HepG2 (cell line): ENCODE results near the gene RAP1A. TPM values are rescaled to one million over a fixed set of nuclear protein-coding genes. Genes with fewer than 3 reads are reported as not detected.

Experiments used
- FOXC1 ChIP-seq: sonication (generic); formaldehyde crosslinking; IDR thresholded peaks from 2 replicates; pipeline ENCODE4 v1.8.0; 2022; ENCODE audit warnings: mild to moderate bottlenecking, missing genetic modification reagents, borderline replicate concordance
- HNF4A ChIP-seq: sonication (generic); formaldehyde crosslinking; IDR thresholded peaks from 2 replicates; pipeline ENCODE4 v1.4.0; 2020; ENCODE audit warnings: missing genetic modification reagents
- HOXA3 ChIP-seq: sonication (generic); formaldehyde crosslinking; IDR thresholded peaks from 2 replicates; pipeline ENCODE4 v1.5.0; 2020; ENCODE audit warnings: missing genetic modification reagents
- KLF15 ChIP-seq: sonication (generic); formaldehyde crosslinking; IDR thresholded peaks from 2 replicates; pipeline ENCODE4 v1.8.1; 2023; ENCODE audit warnings: borderline replicate concordance, mild to moderate bottlenecking, inconsistent platforms, missing genetic modification reagents, mixed read lengths
- MED13 ChIP-seq: sonication (generic); formaldehyde crosslinking; IDR thresholded peaks from 2 replicates; pipeline ENCODE4 v1.5.0; 2020; ENCODE audit warnings: missing genetic modification reagents
- MIER3 ChIP-seq: IDR thresholded peaks from 2 replicates; pipeline ENCODE4 v1.6.1; 2016; ENCODE audit warnings: missing compliant biosample characterization, borderline replicate concordance
- NAIF1 ChIP-seq: sonication (generic); formaldehyde crosslinking; IDR thresholded peaks from 2 replicates; pipeline ENCODE4 v1.5.0; 2020; ENCODE audit warnings: mild to moderate bottlenecking, missing genetic modification reagents, borderline replicate concordance
- RORA ChIP-seq: sonication (generic); formaldehyde crosslinking; IDR thresholded peaks from 2 replicates; pipeline ENCODE4 v1.5.0; 2020; ENCODE audit warnings: mild to moderate bottlenecking, missing genetic modification reagents, moderate library complexity
- SNRNP70 ChIP-seq: fragments of 200-400 bp; formaldehyde crosslinking; IDR thresholded peaks from 2 replicates; pipeline ENCODE4 v1.6.1; 2017; ENCODE audit warnings: mild to moderate bottlenecking, low read depth, low read length, moderate library complexity
- TOE1 ChIP-seq: sonication (generic); formaldehyde crosslinking; IDR thresholded peaks from 2 replicates; pipeline ENCODE4 v1.4.0; 2020; ENCODE audit warnings: mild to moderate bottlenecking, missing genetic modification reagents
- ZBTB42 ChIP-seq: sonication (generic); formaldehyde crosslinking; IDR thresholded peaks from 2 replicates; pipeline ENCODE4 v1.5.0; 2020; ENCODE audit warnings: mild to moderate bottlenecking, missing genetic modification reagents
- ZBTB7B ChIP-seq: sonication (generic); formaldehyde crosslinking; IDR thresholded peaks from 2 replicates; pipeline ENCODE4 v1.4.0; 2020; ENCODE audit warnings: missing genetic modification reagents
- ZNF33A ChIP-seq: sonication (generic); formaldehyde crosslinking; IDR thresholded peaks from 2 replicates; pipeline ENCODE4 v1.5.1; 2020; ENCODE audit warnings: missing genetic modification reagents, mild to moderate bottlenecking, moderate library complexity, borderline replicate concordance
- polyA plus RNA-seq, 8 experiments: library from polyadenylated mRNA; depleted of rRNA in 3 of 8; stranded (reverse) in 7 of 8; unstranded in 1 of 8; fragments of >200 nt; fragmentation: Illumina TruSeq in 4 of 8; extraction: Trizol in 4 of 8; gene quantifications; 2 replicates each; pipeline versions ENCODE4 v1.2.1 to v1.2.3, GENCODE V29; 2011 to 2016; ENCODE audit warnings: low read depth in 4 of 8, missing spikeins in 1 of 8, mixed read lengths in 1 of 8; ENCODE audit not compliant: insufficient read depth in 1 of 8
- total RNA-seq, 5 experiments: library from RNA; depleted of rRNA; stranded (reverse); fragments of >200 nt; fragmentation: Illumina TruSeq; extraction: Trizol; gene quantifications; 2 replicates each; pipeline ENCODE4 v1.2.3, GENCODE V29; 2016; ENCODE audit warnings: low read depth in 1 of 5
- TF ChIP-seq, protein P1 (sequence below): sonication (generic); formaldehyde crosslinking; IDR thresholded peaks from 2 replicates; pipeline ENCODE4 v1.5.0; 2020; ENCODE audit warnings: missing genetic modification reagents
- TF ChIP-seq, protein P2 (sequence below): IDR thresholded peaks from 2 replicates; pipeline ENCODE4 v1.6.1; 2012; ENCODE audit warnings: low read depth, low read length, improper control_type of control experiment
- TF ChIP-seq, protein P3 (sequence below): sonication (generic); formaldehyde crosslinking; IDR thresholded peaks from 2 replicates; pipeline ENCODE4 v1.9.0; 2022; ENCODE audit warnings: missing genetic modification reagents, mild to moderate bottlenecking, borderline replicate concordance
- TF ChIP-seq, protein P4 (sequence below): sonication (generic); formaldehyde crosslinking; IDR thresholded peaks from 2 replicates; pipeline ENCODE4 v1.4.0; 2020; ENCODE audit warnings: missing genetic modification reagents
- TF ChIP-seq, protein P5 (sequence below): sonication (generic); formaldehyde crosslinking; IDR thresholded peaks from 2 replicates; pipeline ENCODE4 v1.9.0; 2021; ENCODE audit warnings: missing genetic modification reagents, mild to moderate bottlenecking, borderline replicate concordance
- TF ChIP-seq, protein P6 (sequence below): sonication (generic); formaldehyde crosslinking; IDR thresholded peaks from 2 replicates; pipeline ENCODE4 v1.9.0; 2022; ENCODE audit warnings: low read depth, missing genetic modification reagents

Gene RAP1A
- total and polyA plus RNA-seq, 2 of the 13 experiments (the other 11 are each of a cell fraction or from before 2014, with no cell fraction given) = 19.0 to 20.7 TPM

DNA sequence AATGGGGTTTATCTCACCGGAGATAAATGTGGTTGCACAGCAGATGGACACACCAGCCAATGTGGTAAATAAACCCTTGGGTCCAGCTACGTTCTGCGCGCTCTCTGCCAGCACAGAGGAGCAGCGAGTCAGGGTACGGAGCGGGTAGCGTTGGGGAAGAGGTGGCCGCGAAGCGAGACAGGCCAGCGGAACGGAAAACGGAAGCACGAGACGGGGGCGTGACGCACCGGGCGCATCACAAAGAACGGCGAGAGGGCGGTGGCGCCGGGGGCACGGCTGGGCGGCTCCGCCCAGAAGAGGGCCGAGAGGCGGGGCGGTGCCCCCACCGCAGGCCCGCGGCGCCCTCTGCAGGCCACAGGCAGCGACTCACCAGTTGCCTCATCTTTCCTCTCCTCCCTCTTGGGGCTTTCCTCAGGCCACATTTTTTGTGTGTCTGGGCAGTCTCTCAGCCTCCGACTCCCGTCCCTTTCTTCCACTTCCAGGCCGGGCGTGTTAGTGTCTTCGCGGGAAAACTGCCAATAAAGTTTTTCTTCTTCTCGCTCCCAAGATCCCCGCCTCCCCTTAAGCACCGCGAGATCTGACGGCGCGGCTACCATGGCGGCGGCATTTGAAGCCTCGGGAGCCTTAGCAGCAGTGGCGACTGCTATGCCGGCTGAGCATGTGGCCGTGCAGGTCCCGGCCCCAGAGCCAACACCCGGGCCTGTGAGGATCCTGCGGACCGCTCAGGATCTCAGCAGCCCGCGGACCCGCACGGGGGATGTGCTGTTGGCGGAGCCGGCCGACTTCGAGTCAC, 135.9 kb downstream of the RAP1A start, which contains the start of gene DDX20 (continued):
- TF ChIP-seq ZBTB42 (no peak), FOXC1 (no peak), NAIF1 (CRISPR knock-in tag) (0 out of 2 replicates have a peak, but pooled peaks have one; percentile 44), RORA (CRISPR knock-in tag) (no peak), HNF4A (no peak), MIER3 (CRISPR knock-in tag) (peak; percentile 19; the same call in 1 of the 2 replicates), TOE1 (0 out of 2 replicates have a peak, but pooled peaks have one; percentile 66), KLF15 (peak; percentile 33; the same call in 1 of the 2 replicates), ZNF33A (CRISPR knock-in tag) (no peak), MED13 (no peak), ZBTB7B (no peak; the same call in 1 of the 2 replicates), SNRNP70 (no peak), HOXA3 (peak; percentile 91; the same call in 1 of the 2 replicates)
- TF ChIP-seq, protein P1, sequence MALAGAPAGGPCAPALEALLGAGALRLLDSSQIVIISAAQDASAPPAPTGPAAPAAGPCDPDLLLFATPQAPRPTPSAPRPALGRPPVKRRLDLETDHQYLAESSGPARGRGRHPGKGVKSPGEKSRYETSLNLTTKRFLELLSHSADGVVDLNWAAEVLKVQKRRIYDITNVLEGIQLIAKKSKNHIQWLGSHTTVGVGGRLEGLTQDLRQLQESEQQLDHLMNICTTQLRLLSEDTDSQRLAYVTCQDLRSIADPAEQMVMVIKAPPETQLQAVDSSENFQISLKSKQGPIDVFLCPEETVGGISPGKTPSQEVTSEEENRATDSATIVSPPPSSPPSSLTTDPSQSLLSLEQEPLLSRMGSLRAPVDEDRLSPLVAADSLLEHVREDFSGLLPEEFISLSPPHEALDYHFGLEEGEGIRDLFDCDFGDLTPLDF (CRISPR knock-in tag) = peak; percentile 80; the same call in 1 of the 2 replicates
- TF ChIP-seq, protein P2, sequence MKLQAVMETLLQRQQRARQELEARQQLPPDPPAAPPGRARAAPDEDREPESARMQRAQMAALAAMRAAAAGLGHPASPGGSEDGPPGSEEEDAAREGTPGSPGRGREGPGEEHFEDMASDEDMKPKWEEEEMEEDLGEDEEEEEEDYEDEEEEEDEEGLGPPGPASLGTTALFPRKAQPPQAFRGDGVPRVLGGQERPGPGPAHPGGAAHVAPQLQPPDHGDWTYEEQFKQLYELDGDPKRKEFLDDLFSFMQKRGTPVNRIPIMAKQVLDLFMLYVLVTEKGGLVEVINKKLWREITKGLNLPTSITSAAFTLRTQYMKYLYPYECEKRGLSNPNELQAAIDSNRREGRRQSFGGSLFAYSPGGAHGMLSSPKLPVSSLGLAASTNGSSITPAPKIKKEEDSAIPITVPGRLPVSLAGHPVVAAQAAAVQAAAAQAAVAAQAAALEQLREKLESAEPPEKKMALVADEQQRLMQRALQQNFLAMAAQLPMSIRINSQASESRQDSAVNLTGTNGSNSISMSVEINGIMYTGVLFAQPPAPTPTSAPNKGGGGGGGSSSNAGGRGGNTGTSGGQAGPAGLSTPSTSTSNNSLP = no peak
- TF ChIP-seq, protein P3, sequence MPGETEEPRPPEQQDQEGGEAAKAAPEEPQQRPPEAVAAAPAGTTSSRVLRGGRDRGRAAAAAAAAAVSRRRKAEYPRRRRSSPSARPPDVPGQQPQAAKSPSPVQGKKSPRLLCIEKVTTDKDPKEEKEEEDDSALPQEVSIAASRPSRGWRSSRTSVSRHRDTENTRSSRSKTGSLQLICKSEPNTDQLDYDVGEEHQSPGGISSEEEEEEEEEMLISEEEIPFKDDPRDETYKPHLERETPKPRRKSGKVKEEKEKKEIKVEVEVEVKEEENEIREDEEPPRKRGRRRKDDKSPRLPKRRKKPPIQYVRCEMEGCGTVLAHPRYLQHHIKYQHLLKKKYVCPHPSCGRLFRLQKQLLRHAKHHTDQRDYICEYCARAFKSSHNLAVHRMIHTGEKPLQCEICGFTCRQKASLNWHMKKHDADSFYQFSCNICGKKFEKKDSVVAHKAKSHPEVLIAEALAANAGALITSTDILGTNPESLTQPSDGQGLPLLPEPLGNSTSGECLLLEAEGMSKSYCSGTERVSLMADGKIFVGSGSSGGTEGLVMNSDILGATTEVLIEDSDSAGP (CRISPR knock-in tag) = peak; percentile 84; the same call in 1 of the 2 replicates
- TF ChIP-seq, protein P4, sequence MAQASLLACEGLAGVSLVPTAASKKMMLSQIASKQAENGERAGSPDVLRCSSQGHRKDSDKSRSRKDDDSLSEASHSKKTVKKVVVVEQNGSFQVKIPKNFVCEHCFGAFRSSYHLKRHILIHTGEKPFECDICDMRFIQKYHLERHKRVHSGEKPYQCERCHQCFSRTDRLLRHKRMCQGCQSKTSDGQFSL (CRISPR knock-in tag) = no peak
- TF ChIP-seq, protein P5, sequence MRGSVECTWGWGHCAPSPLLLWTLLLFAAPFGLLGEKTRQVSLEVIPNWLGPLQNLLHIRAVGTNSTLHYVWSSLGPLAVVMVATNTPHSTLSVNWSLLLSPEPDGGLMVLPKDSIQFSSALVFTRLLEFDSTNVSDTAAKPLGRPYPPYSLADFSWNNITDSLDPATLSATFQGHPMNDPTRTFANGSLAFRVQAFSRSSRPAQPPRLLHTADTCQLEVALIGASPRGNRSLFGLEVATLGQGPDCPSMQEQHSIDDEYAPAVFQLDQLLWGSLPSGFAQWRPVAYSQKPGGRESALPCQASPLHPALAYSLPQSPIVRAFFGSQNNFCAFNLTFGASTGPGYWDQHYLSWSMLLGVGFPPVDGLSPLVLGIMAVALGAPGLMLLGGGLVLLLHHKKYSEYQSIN (CRISPR knock-in tag) = no peak
- TF ChIP-seq, protein P6, sequence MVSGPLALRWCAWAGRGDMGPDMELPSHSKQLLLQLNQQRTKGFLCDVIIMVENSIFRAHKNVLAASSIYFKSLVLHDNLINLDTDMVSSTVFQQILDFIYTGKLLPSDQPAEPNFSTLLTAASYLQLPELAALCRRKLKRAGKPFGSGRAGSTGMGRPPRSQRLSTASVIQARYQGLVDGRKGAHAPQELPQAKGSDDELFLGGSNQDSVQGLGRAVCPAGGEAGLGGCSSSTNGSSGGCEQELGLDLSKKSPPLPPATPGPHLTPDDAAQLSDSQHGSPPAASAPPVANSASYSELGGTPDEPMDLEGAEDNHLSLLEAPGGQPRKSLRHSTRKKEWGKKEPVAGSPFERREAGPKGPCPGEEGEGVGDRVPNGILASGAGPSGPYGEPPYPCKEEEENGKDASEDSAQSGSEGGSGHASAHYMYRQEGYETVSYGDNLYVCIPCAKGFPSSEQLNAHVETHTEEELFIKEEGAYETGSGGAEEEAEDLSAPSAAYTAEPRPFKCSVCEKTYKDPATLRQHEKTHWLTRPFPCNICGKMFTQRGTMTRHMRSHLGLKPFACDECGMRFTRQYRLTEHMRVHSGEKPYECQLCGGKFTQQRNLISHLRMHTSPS = 0 out of 2 replicates have a peak, but pooled peaks have one; percentile 29
